Loucy (cell line): ENCODE measurements around the gene ETDA.
A peak's percentile ranks its signal among the peaks of the same experiment; 100 is the strongest.
"Not testable (repeated sequence)": the region's sequence is repeated elsewhere in the genome, so short reads cannot be mapped to it uniquely, and the experiment has no call there.

Experiments
- H2AFZ ChIP-seq: fragments of 200-600 bp; sonication (generic); 2 replicates; pipeline ENCODE4 v1.6.0; 2016; ENCODE audit warnings: antibody characterized with exemption, mild to moderate bottlenecking, low read length, moderate library complexity
- H3F3A ChIP-seq: fragments of 200-600 bp; 2 replicates; pipeline ENCODE4 v1.6.0; 2016; ENCODE audit warnings: antibody characterized with exemption, low read depth, mild to moderate bottlenecking
- H3K27me3 ChIP-seq: fragments of 200-600 bp; sonication (generic); 2 replicates; pipeline ENCODE4 v1.6.1; 2014; ENCODE audit warnings: low read length, mild to moderate bottlenecking; ENCODE audit not compliant: insufficient read depth, poor library complexity, severe bottlenecking
- H3K36me3 ChIP-seq: fragments of 200-600 bp; sonication (generic); 2 replicates; pipeline ENCODE4 v1.6.1; 2016; ENCODE audit warnings: low read length; ENCODE audit not compliant: insufficient read depth
- H3K4me1 ChIP-seq: fragments of 200-600 bp; sonication (generic); 2 replicates; pipeline ENCODE4 v1.5.1; 2014; ENCODE audit warnings: low read length, mild to moderate bottlenecking; ENCODE audit not compliant: insufficient read depth, poor library complexity, severe bottlenecking
- H3K4me2 ChIP-seq: fragments of 200-600 bp; sonication (generic); 2 replicates; pipeline ENCODE4 v1.6.0; 2014; ENCODE audit warnings: antibody characterized with exemption, low read length, low read depth, mild to moderate bottlenecking; ENCODE audit not compliant: poor library complexity, severe bottlenecking
- H3K4me3 ChIP-seq: fragments of 200-600 bp; sonication (generic); 2 replicates; pipeline ENCODE4 v1.5.1; 2014; ENCODE audit warnings: low read length, mild to moderate bottlenecking, mixed read lengths; ENCODE audit not compliant: poor library complexity, severe bottlenecking
- H3K79me2 ChIP-seq: fragments of 200-600 bp; sonication (generic); 2 replicates; pipeline ENCODE4 v1.6.1; 2014; ENCODE audit warnings: low read length; ENCODE audit not compliant: insufficient read depth
- H3K9ac ChIP-seq: fragments of 200-600 bp; sonication (generic); 2 replicates; pipeline ENCODE4 v1.6.0; 2014; ENCODE audit warnings: mild to moderate bottlenecking, low read depth, low read length, moderate library complexity; ENCODE audit not compliant: poor library complexity, severe bottlenecking
- H3K9me2 ChIP-seq: fragments of 200-600 bp; sonication (generic); replicated peaks from 2 replicates; pipeline ENCODE4 v1.6.1; 2016; ENCODE audit warnings: low read depth, low read length, mixed read lengths
- H3K9me3 ChIP-seq: fragments of 200-600 bp; sonication (generic); 2 replicates; pipeline ENCODE4 v1.6.1; 2014; ENCODE audit warnings: mild to moderate bottlenecking, antibody characterized with exemption, low read length, low read depth; ENCODE audit not compliant: insufficient read depth
- H4K20me1 ChIP-seq: fragments of 200-600 bp; sonication (generic); 2 replicates; pipeline ENCODE4 v1.6.0; 2014; ENCODE audit warnings: antibody characterized with exemption, low read length, mild to moderate bottlenecking; ENCODE audit not compliant: insufficient read depth, poor library complexity, severe bottlenecking
- EZH2phosphoT487 ChIP-seq: fragments of 200-600 bp; IDR thresholded peaks from 2 replicates; pipeline ENCODE4 v1.6.1; 2018; ENCODE audit warnings: antibody characterized with exemption, mild to moderate bottlenecking, moderate library complexity, borderline replicate concordance
- TF ChIP-seq, protein P1 (sequence below): fragments of 200-600 bp; sonication (generic); conservative IDR thresholded peaks from 2 replicates; pipeline ENCODE4 v1.5.1; 2014; ENCODE audit warnings: mild to moderate bottlenecking, antibody characterized with exemption, low read length

ETDA gene

DNA sequence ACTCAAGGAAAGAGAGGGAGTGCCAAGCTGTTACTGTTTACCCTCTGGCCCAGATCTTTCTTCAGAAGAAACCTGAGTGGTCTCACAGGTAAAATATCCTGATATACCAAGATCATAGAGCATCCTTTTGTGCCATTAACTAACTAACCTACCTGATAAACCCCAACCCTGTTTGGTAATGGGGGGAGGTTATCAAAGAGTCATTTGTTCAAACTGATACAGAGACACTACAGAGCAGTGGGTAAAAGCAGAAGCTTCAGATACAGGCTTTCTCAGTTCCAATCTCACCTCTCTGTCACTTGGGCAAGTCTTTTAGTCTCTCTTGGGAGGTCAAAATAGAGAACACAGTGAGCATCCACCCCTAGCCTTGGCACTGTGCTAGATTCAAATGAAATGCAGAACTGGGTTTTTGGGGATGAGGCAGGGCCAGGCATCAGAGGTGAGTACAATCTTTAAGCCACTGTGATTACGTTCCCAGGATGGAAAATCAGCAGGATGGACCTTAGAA lies at the start of gene ETDA:
TSS of gene ETDA (plus strand) at position 51 of the 508 bp plus-strand sequence. CDS start 1,216 bp downstream, outside the sequence.
- not testable (repeated sequence) for H3K9ac ChIP-seq, H3K9me2 ChIP-seq, H3K27me3 ChIP-seq, H2AFZ ChIP-seq, H3K4me2 ChIP-seq, H3F3A ChIP-seq, H3K4me3 ChIP-seq, H3K79me2 ChIP-seq, H3K4me1 ChIP-seq, H3K9me3 ChIP-seq, H3K36me3 ChIP-seq, H4K20me1 ChIP-seq

DNA sequence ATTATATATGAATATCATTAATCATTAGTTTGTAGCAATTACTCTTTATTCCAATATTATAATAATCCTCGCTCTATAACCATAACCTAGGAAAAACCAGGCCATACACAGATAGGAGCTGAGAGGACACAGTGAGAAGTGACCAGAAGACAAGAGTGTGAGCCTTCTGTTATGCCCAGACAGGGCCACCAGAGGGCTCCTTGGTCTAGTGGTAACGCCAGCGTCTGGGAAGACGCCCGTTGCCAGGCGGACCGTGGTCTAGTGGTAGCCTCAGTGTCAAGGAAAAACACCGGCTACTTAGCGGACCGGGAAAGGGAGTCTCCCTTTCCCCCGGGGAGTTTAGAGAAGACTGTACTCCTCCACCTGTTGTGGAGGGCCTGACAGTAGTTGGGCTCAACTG lies 45.4 kb upstream of the ETDA start:
- H3K4me2 ChIP-seq, H3K9me2 ChIP-seq, H3K4me1 ChIP-seq, H3K9ac ChIP-seq, H3K9me3 ChIP-seq, H3K36me3 ChIP-seq, H4K20me1 ChIP-seq, H3F3A ChIP-seq, H2AFZ ChIP-seq, H3K4me3 ChIP-seq, H3K27me3 ChIP-seq, H3K79me2 ChIP-seq: not testable (repeated sequence)
- TF ChIP-seq, protein P1, sequence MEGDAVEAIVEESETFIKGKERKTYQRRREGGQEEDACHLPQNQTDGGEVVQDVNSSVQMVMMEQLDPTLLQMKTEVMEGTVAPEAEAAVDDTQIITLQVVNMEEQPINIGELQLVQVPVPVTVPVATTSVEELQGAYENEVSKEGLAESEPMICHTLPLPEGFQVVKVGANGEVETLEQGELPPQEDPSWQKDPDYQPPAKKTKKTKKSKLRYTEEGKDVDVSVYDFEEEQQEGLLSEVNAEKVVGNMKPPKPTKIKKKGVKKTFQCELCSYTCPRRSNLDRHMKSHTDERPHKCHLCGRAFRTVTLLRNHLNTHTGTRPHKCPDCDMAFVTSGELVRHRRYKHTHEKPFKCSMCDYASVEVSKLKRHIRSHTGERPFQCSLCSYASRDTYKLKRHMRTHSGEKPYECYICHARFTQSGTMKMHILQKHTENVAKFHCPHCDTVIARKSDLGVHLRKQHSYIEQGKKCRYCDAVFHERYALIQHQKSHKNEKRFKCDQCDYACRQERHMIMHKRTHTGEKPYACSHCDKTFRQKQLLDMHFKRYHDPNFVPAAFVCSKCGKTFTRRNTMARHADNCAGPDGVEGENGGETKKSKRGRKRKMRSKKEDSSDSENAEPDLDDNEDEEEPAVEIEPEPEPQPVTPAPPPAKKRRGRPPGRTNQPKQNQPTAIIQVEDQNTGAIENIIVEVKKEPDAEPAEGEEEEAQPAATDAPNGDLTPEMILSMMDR = peak; percentile 33

DNA sequence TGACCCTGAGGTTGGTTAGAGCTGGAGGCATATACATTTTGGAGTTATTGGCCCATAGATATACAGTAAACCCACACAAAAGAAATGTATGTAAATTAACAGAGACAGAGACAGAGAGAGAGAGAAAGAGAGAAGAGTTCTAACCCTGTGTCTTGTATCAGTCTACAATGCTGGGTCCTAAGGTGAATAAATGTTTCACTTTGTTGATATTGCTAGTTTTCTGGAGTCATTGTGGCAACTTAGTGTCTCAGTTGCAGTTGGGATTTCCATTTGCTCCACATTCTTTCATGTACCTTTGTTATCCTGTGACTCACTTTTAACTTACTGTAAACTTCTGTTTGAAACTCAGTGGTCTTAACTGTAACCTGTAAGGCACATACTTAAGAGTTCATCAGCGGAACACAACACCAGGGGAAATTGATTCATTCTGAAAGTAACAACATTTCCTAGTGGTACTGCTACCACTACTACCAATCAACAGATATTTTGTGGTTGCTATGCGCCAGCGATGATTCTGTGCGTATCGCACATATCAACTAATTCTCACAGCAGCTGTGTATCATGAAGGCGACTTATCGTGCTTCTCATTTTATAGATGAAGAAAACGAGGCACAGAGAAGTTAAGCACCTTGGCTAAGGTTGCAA lies 38.5 kb upstream of the ETDA start:
- no peaks in the 10 kb centered on the region for H3K9me2 ChIP-seq
- no peaks in the 10 kb centered on the region for H3K27me3 ChIP-seq
- no peak overlapping the region for H2AFZ ChIP-seq
- no peaks in the 10 kb centered on the region for H3K79me2 ChIP-seq
- H3K4me3 ChIP-seq = no peak overlapping the region
- H3K4me1 ChIP-seq = no peaks in the 10 kb centered on the region
- H3F3A ChIP-seq = no peaks in the 10 kb centered on the region
- H3K9ac ChIP-seq = no peak overlapping the region
- no peaks in the 10 kb centered on the region for H3K9me3 ChIP-seq
- TF ChIP-seq, protein P1 = no peak
- no peak for TF ChIP-seq EZH2phosphoT487
- H3K36me3 ChIP-seq = no peaks in the 10 kb centered on the region
- no peaks in the 10 kb centered on the region for H4K20me1 ChIP-seq
- H3K4me2 ChIP-seq = no peak overlapping the region

DNA sequence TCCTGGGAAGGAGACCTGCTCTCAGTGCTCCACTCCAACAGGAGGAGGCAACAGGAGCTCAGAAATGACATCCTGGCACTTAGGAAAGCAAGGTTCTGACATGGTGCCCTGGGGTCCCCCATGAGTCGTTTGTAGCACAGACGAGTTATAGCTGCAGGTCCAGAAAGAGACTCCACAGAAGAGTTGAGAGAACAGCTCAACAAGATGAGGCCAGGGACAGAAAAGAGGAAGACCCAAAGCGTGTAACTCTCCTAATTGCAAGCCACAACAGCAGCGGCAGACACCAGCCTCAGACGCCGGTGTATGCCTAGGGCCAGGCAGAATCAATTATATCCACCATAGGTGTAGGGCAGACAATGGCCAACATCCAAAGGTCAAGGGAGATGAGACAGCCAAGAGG lies 5.9 kb upstream of the ETDA start:
- not testable (repeated sequence) for H3K27me3 ChIP-seq, H3K9me2 ChIP-seq, H3K4me1 ChIP-seq, H3K4me2 ChIP-seq, H3K79me2 ChIP-seq, H3K9me3 ChIP-seq, H3K36me3 ChIP-seq, H3F3A ChIP-seq, H3K9ac ChIP-seq, H2AFZ ChIP-seq, H3K4me3 ChIP-seq, H4K20me1 ChIP-seq

DNA sequence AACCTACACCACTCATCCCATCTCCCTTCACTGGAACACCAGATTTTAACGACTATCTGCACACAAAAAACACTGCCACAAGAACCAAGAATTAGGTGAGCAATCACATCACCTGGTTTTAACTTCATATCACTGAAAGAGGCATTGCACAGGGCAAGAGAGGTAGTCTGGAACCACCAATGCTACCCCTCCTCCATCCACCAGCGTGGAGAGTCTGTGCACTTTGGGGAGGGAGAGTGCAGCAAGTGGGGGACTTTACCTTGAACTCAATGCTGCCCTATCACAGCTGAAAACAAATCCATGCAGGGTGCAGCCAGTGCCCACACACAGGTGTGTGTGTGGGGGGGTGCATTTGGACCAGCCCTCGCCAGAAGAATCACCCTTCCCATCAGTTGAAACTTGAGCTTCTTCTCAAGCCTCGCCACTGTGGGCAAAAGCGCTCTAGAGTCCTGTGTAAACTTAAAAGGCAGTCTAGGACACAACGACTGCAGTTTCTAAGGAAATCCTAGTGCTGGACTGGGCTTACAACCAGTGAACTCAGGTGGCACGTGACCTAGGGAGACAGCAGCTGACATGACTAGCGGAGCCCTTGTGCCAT lies 4.3 kb downstream of the ETDA start:
- not testable (repeated sequence) for H3K79me2 ChIP-seq, H3K9ac ChIP-seq, H3F3A ChIP-seq, H2AFZ ChIP-seq, H3K4me2 ChIP-seq, H3K9me3 ChIP-seq, H3K4me1 ChIP-seq, H4K20me1 ChIP-seq, H3K4me3 ChIP-seq, H3K27me3 ChIP-seq, H3K9me2 ChIP-seq, H3K36me3 ChIP-seq
